Activated naive CD4-positive, alpha-beta T cell treated with anti-CD3 and anti-CD28 coated beads, Interleukin-2, amount 50 U/mL, for 24 hours (primary cell): ENCODE measurements around the gene ATP1A1.

Experiments used
- H3K27ac Mint-ChIP-seq: one replicate; pipeline ENCODE4 v1.8.0; 2021; ENCODE audit warnings: mild to moderate bottlenecking, mixed read lengths
- H3K27me3 Mint-ChIP-seq: one replicate; pipeline ENCODE4 v1.8.0; 2021; ENCODE audit warnings: mixed read lengths
- H3K36me3 Mint-ChIP-seq: one replicate; pipeline ENCODE4 v1.8.0; 2021; ENCODE audit warnings: mixed read lengths
- H3K4me1 Mint-ChIP-seq: one replicate; pipeline ENCODE4 v1.8.0; 2021; ENCODE audit warnings: mixed read lengths
- H3K4me3 Mint-ChIP-seq: one replicate; pipeline ENCODE4 v1.8.0; 2021; ENCODE audit warnings: mild to moderate bottlenecking, mixed read lengths
- H3K9me3 Mint-ChIP-seq: one replicate; pipeline ENCODE4 v1.8.0; 2021; ENCODE audit warnings: mixed read lengths

The ATP1A1 gene

DNA sequence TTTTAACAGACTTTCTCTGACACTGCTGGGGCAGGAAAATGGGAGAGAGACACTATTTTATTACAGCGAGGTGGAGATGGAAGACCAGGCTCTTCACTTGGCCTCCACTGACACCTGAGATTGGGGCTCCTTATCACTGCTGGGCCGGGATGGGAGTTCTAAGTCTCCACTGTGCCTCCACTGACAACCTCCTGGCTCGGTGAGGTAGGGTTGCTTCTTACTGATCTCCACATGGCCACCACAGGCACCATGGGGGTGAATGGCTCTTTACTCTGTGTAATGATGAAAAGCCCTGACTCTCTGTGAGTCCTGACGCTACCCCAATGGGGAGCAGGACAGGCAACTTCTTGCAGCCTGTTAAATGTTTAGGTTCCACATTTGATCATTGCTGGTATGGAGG lies 67.7 kb downstream of the ATP1A1 start:
- H3K4me3 Mint-ChIP-seq, result no peak overlapping the region
- H3K9me3 Mint-ChIP-seq, result no peaks in the 10 kb centered on the region
- no peaks in the 10 kb centered on the region for H3K36me3 Mint-ChIP-seq
- H3K27me3 Mint-ChIP-seq, result no peaks in the 10 kb centered on the region
- no peak overlapping the region for H3K27ac Mint-ChIP-seq
- H3K4me1 Mint-ChIP-seq, result no peaks in the 10 kb centered on the region

GRCh38 chr1:116445534-116445933 lies 72.5 kb downstream of the ATP1A1 start:
- H3K4me3 Mint-ChIP-seq, result no peak overlapping the region
- peaks cover 2% of the 10 kb centered on the region for H3K27me3 Mint-ChIP-seq
- H3K4me1 Mint-ChIP-seq, result no peaks in the 10 kb centered on the region
- H3K27ac Mint-ChIP-seq, result no peak overlapping the region
- H3K36me3 Mint-ChIP-seq, result no peaks in the 10 kb centered on the region
- no peaks in the 10 kb centered on the region for H3K9me3 Mint-ChIP-seq

DNA sequence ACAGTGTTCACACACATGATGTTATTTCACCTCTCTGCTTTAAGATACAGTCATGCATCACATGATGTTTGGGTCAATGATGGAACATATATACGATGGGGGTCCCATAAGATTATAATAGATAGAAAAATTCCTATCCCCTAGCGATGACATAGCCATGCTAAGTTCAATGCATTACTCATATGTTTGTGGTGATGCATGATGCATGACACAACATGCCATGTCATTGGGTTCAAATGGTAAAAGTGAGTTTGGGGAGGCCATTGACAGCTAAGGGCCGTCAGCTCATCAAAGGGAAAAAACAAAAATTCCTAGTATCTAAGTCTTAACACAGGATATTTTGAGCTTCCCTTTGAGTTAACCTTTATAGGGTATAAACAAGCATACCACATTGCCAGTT lies 73.6 kb downstream of the ATP1A1 start:
- Mint-ChIP-seq H3K36me3 (no peaks in the 10 kb centered on the region), H3K4me3 (no peak overlapping the region), H3K27ac (no peak overlapping the region), H3K27me3 (peaks cover 2% of the 10 kb centered on the region), H3K4me1 (no peaks in the 10 kb centered on the region), H3K9me3 (no peaks in the 10 kb centered on the region)

DNA sequence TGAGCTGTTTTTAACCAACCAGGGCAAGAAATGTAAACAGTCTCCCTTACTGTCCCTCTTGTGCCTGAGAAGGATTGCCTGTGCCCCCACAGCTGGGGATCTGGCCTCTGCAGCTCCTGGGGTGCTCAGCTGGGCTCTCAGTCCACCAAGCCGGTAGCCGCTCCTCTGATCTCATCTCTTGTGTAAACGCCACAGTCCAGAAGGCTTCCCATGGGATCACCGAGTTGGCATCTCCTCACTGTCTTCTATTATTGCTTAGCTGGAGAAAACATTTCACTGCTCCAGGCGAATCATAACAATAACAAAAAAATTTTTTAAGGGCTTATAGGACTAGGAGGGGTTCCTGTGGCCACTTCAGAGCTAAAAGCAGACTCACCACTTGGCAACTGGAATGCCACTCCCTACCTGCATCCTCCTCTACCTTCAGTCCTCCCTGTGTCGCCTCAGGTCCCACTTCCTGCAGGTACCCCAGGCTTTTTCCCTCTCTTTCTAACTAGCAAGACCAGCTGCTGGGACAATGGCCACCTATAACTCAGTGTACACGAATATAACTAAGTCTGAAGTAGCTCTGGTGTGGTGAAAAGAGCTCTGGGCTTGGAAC lies 75.8 kb downstream of the ATP1A1 start:
- peaks cover 2% of the 10 kb centered on the region for H3K27me3 Mint-ChIP-seq
- H3K36me3 Mint-ChIP-seq, result no peaks in the 10 kb centered on the region
- no peak overlapping the region for H3K27ac Mint-ChIP-seq
- no peak overlapping the region for H3K4me3 Mint-ChIP-seq
- no peaks in the 10 kb centered on the region for H3K9me3 Mint-ChIP-seq
- H3K4me1 Mint-ChIP-seq, result no peaks in the 10 kb centered on the region

GRCh38 chr1:116449578-116449977 lies 76.5 kb downstream of the ATP1A1 start:
- no peaks in the 10 kb centered on the region for H3K4me1 Mint-ChIP-seq
- H3K9me3 Mint-ChIP-seq, result no peaks in the 10 kb centered on the region
- H3K27me3 Mint-ChIP-seq, result peaks cover 2% of the 10 kb centered on the region
- H3K4me3 Mint-ChIP-seq, result no peak overlapping the region
- no peaks in the 10 kb centered on the region for H3K36me3 Mint-ChIP-seq
- no peak overlapping the region for H3K27ac Mint-ChIP-seq

GRCh38 chr1:116451702-116452101 lies 78.7 kb downstream of the ATP1A1 start:
- Mint-ChIP-seq H3K36me3 (no peaks in the 10 kb centered on the region), H3K4me3 (no peak overlapping the region), H3K4me1 (no peaks in the 10 kb centered on the region), H3K27ac (no peak overlapping the region), H3K27me3 (peaks cover 2% of the 10 kb centered on the region), H3K9me3 (no peaks in the 10 kb centered on the region)

- Mint-ChIP-seq H3K9me3 (no peaks in the 10 kb centered on the region), H3K36me3 (no peaks in the 10 kb centered on the region), H3K4me3 (no peak overlapping the region), H3K4me1 (no peaks in the 10 kb centered on the region), H3K27ac (no peak overlapping the region), H3K27me3 (peaks cover 2% of the 10 kb centered on the region)
Measured at GRCh38 chr1:116453481-116453880, 80.4 kb downstream of the ATP1A1 start.

DNA sequence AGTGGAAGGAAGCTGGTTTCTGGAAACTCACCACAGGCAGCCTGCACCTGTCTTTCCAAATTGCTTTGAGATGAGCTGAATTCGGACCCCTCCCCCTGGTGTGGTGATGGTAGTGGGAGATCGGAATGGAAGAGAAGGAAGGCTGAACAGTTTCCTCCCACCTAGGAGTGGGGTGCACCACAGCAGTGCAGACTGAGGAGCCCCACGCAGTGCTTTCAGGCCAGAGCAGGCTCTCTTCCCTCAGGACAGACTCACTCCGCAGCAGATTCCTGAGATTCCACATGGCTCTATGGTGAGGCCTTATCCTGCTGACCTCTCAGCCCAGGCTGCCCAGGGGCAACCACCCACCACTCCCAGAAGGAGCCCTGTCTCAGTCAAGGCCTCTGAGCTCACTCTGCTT lies 80.9 kb downstream of the ATP1A1 start:
- Mint-ChIP-seq H3K9me3 (no peaks in the 10 kb centered on the region), H3K4me3 (no peak overlapping the region), H3K27me3 (peaks cover 2% of the 10 kb centered on the region), H3K4me1 (no peaks in the 10 kb centered on the region), H3K27ac (no peak overlapping the region), H3K36me3 (no peaks in the 10 kb centered on the region)
